Mucosa of descending colon (tissue), 3 donors: Measurements from ENCODE around the gene CDC20. TPM values are rescaled to one million over a fixed set of nuclear protein-coding genes. Genes with fewer than 3 reads are reported as not detected.

Experiments used
- ATAC-seq: fragments of 200-7000 bp; cut with Tn5 transposase; one replicate; pipeline ENCODE4 v1.9.1; 2020; ENCODE audit warnings: mild to moderate bottlenecking, moderate library complexity
- DNase-seq, 3 donors: peaks; one replicate each; pipeline ENCODE4 v3.0.0-alpha.2; 2020
- H3K36me3 ChIP-seq: fragments of 200-600 bp; one replicate; pipeline ENCODE4 v1.8.0; 2021; ENCODE audit warnings: low read depth, mild to moderate bottlenecking
- H3K4me1 ChIP-seq: fragments of 200-600 bp; one replicate; pipeline ENCODE4 v1.8.0; 2021; ENCODE audit warnings: low read depth, mild to moderate bottlenecking
- H3K4me3 ChIP-seq: fragments of 200-600 bp; one replicate; pipeline ENCODE4 v1.8.0; 2021; ENCODE audit warnings: mild to moderate bottlenecking
- H3K9me3 ChIP-seq: fragments of 200-600 bp; one replicate; pipeline ENCODE4 v1.8.0; 2021; ENCODE audit warnings: mild to moderate bottlenecking
- intact Hi-C, 2 donors: fragments of 100-400 bp; cut with DNase I in 1 of 2; cut with micrococcal nuclease in 1 of 2; formaldehyde crosslinking; loops; one replicate each; pipeline versions ENCODE4 v1.11.0 to v1.11.1; 2022; cut with DNase I, micrococcal nuclease
- total RNA-seq, 3 donors: library from RNA; stranded (reverse); fragmentation: NEBNext Ultra II Directional in 2 of 3; extraction: Animal tissue kit (Norgen Biotek cat#: 25700) in 2 of 3; gene quantifications; one replicate each; pipeline versions ENCODE4 v1.2.1 to v1.2.4, GENCODE V29; 2021 to 2023
- TF ChIP-seq, protein P1 (sequence below): fragments of 200-600 bp; IDR thresholded peaks from one replicate; pipeline ENCODE4 v1.8.0; 2022; ENCODE audit warnings: antibody characterized with exemption, mild to moderate bottlenecking
- donor health status: DM: no; HTN: no; CAD: no; lungs with moderate emphysema.
- donor health status: DM: no; HTN: no; CAD: no.
- donor health status: DM: no; HTN: yes; CAD: no.

CDC20 gene
- total RNA-seq, 3 donors from 2014 or later = 5.8 to 44.0 (median 8.5) TPM

DNA sequence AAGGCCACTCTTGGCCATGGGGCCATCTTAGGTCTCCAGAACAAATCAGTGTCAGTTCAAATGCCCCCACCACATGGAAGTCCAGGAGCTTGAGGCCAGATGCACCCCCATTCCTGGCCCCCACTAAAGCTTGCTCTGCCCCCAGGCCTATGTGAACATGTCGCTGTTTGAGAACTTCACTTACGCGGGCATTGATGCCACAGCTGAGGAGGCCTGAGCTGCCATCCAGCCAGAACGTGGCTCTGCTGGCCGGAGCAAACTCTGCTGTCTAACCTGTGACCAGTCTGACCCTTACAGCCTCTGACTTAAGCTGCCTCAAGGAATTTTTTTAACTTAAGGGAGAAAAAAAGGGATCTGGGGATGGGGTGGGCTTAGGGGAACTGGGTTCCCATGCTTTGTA, 36.3 kb upstream of the CDC20 start:
- peaks cover 16% of the 10 kb centered on the region for H3K9me3 ChIP-seq
- H3K4me3 ChIP-seq = no peak overlapping the region
- intact Hi-C loops = no loop called here
- no peaks in the 10 kb centered on the region for H3K4me1 ChIP-seq
- ATAC-seq (no peak), DNase-seq (no peak)
- TF ChIP-seq, protein P1, sequence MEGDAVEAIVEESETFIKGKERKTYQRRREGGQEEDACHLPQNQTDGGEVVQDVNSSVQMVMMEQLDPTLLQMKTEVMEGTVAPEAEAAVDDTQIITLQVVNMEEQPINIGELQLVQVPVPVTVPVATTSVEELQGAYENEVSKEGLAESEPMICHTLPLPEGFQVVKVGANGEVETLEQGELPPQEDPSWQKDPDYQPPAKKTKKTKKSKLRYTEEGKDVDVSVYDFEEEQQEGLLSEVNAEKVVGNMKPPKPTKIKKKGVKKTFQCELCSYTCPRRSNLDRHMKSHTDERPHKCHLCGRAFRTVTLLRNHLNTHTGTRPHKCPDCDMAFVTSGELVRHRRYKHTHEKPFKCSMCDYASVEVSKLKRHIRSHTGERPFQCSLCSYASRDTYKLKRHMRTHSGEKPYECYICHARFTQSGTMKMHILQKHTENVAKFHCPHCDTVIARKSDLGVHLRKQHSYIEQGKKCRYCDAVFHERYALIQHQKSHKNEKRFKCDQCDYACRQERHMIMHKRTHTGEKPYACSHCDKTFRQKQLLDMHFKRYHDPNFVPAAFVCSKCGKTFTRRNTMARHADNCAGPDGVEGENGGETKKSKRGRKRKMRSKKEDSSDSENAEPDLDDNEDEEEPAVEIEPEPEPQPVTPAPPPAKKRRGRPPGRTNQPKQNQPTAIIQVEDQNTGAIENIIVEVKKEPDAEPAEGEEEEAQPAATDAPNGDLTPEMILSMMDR = no peak
- no peaks in the 10 kb centered on the region for H3K36me3 ChIP-seq

DNA sequence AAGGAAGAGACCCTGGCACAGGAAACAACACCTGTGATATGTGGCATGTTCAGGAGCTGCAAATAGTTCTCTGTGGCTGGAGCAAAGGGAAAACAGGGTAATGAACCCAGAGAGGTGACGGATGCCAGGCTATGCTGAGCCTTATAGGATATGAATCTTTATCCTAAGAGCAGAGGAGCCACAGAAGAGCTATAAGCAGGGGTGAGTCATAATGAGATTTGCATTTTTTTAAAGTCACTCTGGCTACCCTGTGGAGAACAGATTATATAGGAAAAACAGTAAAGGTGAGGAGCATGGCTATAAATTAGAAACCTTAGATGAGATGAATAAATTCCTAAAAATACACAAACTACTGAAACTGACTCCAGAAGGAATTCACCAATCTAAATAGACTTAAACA, 34.0 kb upstream of the CDC20 start:
- intact Hi-C loops = no loop called here
- TF ChIP-seq, protein P1 = no peak

DNA sequence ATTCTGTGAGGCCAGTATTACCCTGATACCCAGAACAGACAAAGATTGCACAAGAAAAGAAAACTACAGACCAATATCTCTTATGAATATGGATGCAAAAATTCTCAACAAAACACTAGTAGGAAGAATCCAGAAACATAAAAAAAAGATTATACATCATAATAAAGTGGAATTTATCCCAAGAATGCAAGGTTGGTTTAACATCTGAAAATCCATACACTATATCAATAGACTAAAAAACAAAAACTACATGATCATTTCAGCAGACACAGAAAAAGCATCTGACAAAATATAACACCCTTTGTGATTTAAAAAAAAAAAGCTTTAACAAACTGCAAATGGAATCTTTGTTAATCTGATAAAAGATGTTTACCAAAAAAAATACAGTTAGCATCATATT, 33.4 kb upstream of the CDC20 start:
- no peaks in the 10 kb centered on the region for H3K4me1 ChIP-seq
- ATAC-seq = no peak
- H3K36me3 ChIP-seq = no peaks in the 10 kb centered on the region
- TF ChIP-seq, protein P1 = no peak
- intact Hi-C loops = no loop called here
- peaks cover 20% of the 10 kb centered on the region for H3K9me3 ChIP-seq
- no peak overlapping the region for H3K4me3 ChIP-seq
- no peak for DNase-seq

More for the DNA sequence above, 34.0 kb upstream of the CDC20 start:
- no peak for ATAC-seq
- no peak overlapping the region for H3K4me3 ChIP-seq
- H3K9me3 ChIP-seq = peaks cover 20% of the 10 kb centered on the region
- no peaks in the 10 kb centered on the region for H3K4me1 ChIP-seq
- no peaks in the 10 kb centered on the region for H3K36me3 ChIP-seq
- no peak for DNase-seq

DNA sequence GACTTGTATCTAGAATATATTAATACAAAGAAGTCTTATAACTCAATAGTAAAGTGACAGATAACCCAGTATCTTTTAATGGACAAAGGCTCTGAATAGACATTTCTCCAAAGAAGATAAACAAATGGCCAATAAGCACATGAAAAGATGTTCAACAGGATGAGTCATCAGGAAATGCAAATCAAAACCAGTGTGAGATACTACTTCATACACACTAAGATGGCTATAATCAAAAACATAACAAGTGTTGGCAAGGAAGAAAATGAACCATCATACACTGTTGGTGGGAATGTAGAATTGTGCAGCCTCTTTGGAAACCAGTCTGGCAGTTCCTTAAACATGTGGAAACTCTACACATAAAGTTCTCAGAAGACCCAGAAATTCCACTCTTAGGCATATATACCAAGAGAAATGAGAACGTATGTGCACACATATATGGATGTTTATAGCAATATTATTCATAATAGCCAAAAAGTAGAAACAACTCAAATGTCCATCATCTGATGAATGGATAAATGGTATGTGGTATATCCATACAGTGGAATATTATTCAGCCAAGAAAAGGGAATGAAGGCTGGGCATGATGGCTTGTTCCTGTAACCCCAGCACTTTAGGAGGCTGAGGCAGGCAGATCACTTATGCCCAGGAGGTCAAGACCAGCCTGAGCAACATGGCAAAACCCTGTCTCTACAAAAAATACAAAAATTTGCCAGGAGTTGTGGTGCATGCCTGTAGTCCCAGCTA, 31.1 kb upstream of the CDC20 start:
- H3K4me3 ChIP-seq = no peak overlapping the region
- peaks cover 20% of the 10 kb centered on the region for H3K9me3 ChIP-seq
- intact Hi-C loops = no loop called here
- DNase-seq = no peak
- no peak for ATAC-seq
- no peaks in the 10 kb centered on the region for H3K4me1 ChIP-seq
- TF ChIP-seq, protein P1 = no peak
- H3K36me3 ChIP-seq = no peaks in the 10 kb centered on the region

DNA sequence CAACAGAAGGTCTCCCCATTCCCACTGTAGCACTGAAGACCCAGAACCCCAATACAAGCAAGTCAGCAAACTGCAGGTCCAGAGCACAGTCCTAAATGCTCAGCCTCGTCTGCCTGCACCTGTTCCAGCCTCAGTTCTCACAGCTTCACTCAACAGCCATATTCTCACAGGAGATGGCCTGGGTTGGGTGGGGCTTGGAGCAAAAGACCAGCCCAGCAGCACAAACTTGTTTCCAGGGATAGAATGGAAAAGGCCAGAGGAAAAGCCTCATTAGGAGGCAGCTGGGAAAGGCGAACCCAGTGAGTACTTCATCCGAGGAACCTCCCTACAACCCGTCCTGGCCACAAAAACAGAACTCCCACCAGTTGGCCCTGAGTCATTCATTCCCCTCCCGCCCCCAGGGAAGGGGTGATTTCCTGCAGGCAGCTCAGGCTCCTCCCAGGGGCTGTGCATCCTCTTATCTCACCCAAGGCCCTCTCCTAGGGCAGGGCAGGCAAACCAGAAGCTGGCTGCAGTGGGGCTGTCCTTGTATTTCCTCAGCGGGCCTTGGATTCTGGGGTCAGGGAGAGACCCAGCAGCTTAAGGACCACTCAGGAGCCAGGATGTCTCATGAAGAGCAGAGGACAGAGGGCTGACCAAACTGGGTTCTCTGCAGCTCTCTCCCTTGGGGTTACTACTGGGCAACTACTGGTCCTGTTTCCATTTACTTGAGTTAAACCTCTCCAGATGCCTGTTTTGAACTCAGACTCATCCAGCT, 28.6 kb upstream of the CDC20 start:
- Histone ChIP-seq H3K9me3 (peaks cover 14% of the 10 kb centered on the region), H3K36me3 (no peaks in the 10 kb centered on the region), H3K4me1 (no peaks in the 10 kb centered on the region), H3K4me3 (no peak overlapping the region)
- intact Hi-C loops = no loop called here
- DNase-seq (peak in 1 of 3 donors; percentile 44), ATAC-seq (peak; percentile 78)
- TF ChIP-seq, protein P1 = no peak
